Subcutaneous adipose tissue (tissue), 4 donors: ENCODE measurements around the gene IL11RA. TPM values are rescaled to one million over a fixed set of nuclear protein-coding genes. Genes with fewer than 3 reads are reported as not detected.

ENCODE experiments used
- CTCF ChIP-seq: fragments of 450-650 bp; IDR thresholded peaks from one replicate; pipeline ENCODE4 v1.5.1; 2016; ENCODE audit warnings: low read depth, mild to moderate bottlenecking, control low read depth, antibody characterized with exemption, moderate library complexity
- total RNA-seq, 4 donors: library from RNA; depleted of rRNA; stranded (reverse); fragments of >200 nt; gene quantifications; one replicate each; pipeline ENCODE4 v1.1.0, GENCODE V29; 2016

The IL11RA gene
- total RNA-seq, 4 donors from 2014 or later = 10.4 to 24.9 (median 20.3) TPM

- no peak for TF ChIP-seq CTCF
These were observed 18.0 kb upstream of the IL11RA start for GRCh38 chr9:34633851-34634550.

DNA sequence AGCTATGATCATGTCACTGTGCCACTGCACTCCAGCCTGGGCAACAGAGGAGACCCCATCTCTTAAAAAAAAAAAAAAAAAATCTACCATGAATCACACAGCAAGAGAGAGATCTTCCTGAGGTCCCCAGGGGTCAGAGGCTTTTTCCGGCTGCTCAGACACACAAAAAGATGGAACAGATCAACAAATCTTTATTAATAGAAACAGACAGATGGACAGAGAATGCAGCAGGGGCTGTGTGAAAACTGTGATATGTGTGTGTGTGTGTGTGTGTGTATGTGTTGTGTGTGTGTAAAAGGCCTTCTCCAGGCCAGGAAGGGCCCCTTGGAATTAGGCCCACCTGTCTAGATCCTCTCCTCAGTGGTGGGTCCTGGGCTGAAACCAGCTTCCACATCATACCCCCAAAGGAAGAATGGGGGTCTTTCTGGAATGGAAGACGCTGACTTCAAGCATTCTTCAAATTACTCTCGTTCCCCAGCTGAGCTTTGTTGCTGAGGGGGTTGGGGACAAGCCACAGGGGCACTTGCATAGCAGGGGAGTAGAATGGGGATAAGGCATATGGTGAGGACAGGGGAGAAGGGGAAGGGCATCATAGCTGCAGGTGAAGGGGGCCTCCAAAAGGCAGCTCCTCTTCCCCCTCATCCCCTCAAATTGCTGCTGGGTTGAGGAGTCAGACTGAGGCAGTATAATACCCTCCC lies 17.3 kb upstream of the IL11RA start:
- no peak for TF ChIP-seq CTCF

GRCh38 chr9:34635556-34635955 lies 16.4 kb upstream of the IL11RA start:
- no peak for TF ChIP-seq CTCF

DNA sequence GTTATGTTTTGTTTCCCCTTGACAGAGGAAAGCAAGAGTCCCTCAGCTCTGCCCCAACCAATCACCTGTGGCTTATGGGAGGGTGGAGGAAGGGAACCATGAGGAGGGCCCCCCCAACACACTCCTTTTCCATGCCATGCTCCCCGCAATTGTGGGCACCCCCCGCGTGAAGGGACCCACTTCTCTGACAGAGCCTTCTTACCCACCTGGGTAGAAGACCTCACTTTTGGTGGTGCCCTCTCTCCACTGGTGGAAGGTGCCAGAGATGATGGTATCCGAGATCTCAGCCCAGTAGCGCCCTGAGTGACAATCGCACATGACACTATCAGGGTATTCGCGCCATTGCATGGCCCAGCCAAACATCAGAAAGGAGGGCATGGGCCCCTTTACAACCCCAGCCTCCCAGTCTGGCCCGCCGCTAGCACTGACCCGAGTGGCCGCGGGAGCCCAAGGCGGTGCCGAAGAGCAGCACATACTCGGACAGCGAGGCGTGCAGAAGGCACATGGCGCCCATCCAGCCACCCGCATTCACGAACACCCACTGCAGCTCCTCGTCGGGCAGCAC lies 15.1 kb upstream of the IL11RA start:
- no peak for TF ChIP-seq CTCF

GRCh38 chr9:34637356-34638137 lies 14.4 kb upstream of the IL11RA start, which contains the start of gene SIGMAR1:
TSS of gene SIGMAR1 (minus strand) at chr9:34637787. CDS start at chr9:34637697, 90 bp downstream.
- TF ChIP-seq CTCF = no peak

- no peak for TF ChIP-seq CTCF
These were observed 13.9 kb upstream of the IL11RA start for GRCh38 chr9:34638138-34638445.

- TF ChIP-seq CTCF = no peak
These were observed 9.3 kb upstream of the IL11RA start for GRCh38 chr9:34642679-34643078.
